Measurements from ENCODE around the gene GPRIN1.
"Not testable (repeated sequence)": the region's sequence is repeated elsewhere in the genome, so short reads cannot be mapped to it uniquely, and the experiment has no call there.

Gene GPRIN1

GRCh38 chr5:176595386-176595943 lies 14.5 kb downstream of the GPRIN1 start:
- no peak for FAIRE-seq
- DNase-seq (ENCODE audit: insufficient read length, low spot score) = no peak
- TF ChIP-seq TAF1 (IDR thresholded peaks at IDR 0.05; ENCODE audit: low read depth, low read length) (no peak), POU2F2 (IDR thresholded peaks at IDR 0.05; ENCODE audit: low read depth, low read length) (no peak), SPI1 (IDR thresholded peaks at IDR 0.05; ENCODE audit: low read depth, low read length) (no peak), POLR2AphosphoS5 (IDR thresholded peaks at IDR 0.05; ENCODE audit: low read depth, low read length) (no peak), PAX5 (IDR thresholded peaks at IDR 0.05; ENCODE audit: insufficient read depth, low read length, severe bottlenecking) (no peak), POLR2A (IDR thresholded peaks at IDR 0.05; ENCODE audit: low read depth, low read length) (no peak)

DNA sequence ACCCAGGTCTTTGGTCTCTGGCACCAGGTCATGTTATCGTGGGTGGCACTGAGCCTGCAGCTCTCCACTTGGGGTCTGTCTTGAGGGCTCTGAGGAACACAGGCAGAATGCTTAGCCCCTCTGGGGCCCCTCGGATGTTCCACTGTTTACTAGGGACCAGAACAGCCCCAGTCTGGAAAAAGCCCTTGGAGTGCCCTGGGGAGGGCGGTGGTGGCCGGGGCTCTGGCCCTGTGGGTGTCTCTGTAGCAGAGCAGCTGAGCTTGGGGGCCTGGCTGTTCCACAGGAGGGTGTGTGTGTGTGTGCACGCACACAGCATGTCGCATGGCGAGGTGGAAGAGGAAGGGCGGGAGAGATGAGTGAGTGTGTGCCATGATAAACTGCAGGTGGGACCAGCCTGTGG lies 15.4 kb downstream of the GPRIN1 start:
- no peak for FAIRE-seq
- DNase-seq (ENCODE audit: insufficient read length, low spot score) = no peak
- TF ChIP-seq PAX5 (IDR thresholded peaks at IDR 0.05; ENCODE audit: insufficient read depth, low read length, severe bottlenecking) (no peak), POU2F2 (IDR thresholded peaks at IDR 0.05; ENCODE audit: low read depth, low read length) (no peak), SPI1 (IDR thresholded peaks at IDR 0.05; ENCODE audit: low read depth, low read length) (no peak), TAF1 (IDR thresholded peaks at IDR 0.05; ENCODE audit: low read depth, low read length) (no peak), POLR2A (IDR thresholded peaks at IDR 0.05; ENCODE audit: low read depth, low read length) (no peak), POLR2AphosphoS5 (IDR thresholded peaks at IDR 0.05; ENCODE audit: low read depth, low read length) (no peak)

- no peak for TF ChIP-seq POLR2A (IDR thresholded peaks at IDR 0.05; ENCODE audit: low read depth, low read length)
- no peak for TF ChIP-seq POU2F2 (IDR thresholded peaks at IDR 0.05; ENCODE audit: low read depth, low read length)
- no peak for TF ChIP-seq POLR2AphosphoS5 (IDR thresholded peaks at IDR 0.05; ENCODE audit: low read depth, low read length)
- TF ChIP-seq SPI1 (IDR thresholded peaks at IDR 0.05; ENCODE audit: low read depth, low read length) = no peak
- no peak for TF ChIP-seq TAF1 (IDR thresholded peaks at IDR 0.05; ENCODE audit: low read depth, low read length)
- TF ChIP-seq PAX5 (IDR thresholded peaks at IDR 0.05; ENCODE audit: insufficient read depth, low read length, severe bottlenecking) = no peak
- FAIRE-seq (no peak), DNase-seq (ENCODE audit: insufficient read length, low spot score) (no peak)
These were observed 16.6 kb downstream of the GPRIN1 start for GRCh38 chr5:176593273-176593869.

- peak; percentile 13 for FAIRE-seq
- no peak for DNase-seq (ENCODE audit: insufficient read length, low spot score)
- TF ChIP-seq TAF1 (IDR thresholded peaks at IDR 0.05; ENCODE audit: low read depth, low read length) = no peak
- TF ChIP-seq POU2F2 (IDR thresholded peaks at IDR 0.05; ENCODE audit: low read depth, low read length) = no peak
- no peak for TF ChIP-seq PAX5 (IDR thresholded peaks at IDR 0.05; ENCODE audit: insufficient read depth, low read length, severe bottlenecking)
- TF ChIP-seq POLR2AphosphoS5 (IDR thresholded peaks at IDR 0.05; ENCODE audit: low read depth, low read length) = no peak
- TF ChIP-seq POLR2A (IDR thresholded peaks at IDR 0.05; ENCODE audit: low read depth, low read length) = no peak
- no peak for TF ChIP-seq SPI1 (IDR thresholded peaks at IDR 0.05; ENCODE audit: low read depth, low read length)
These were observed 17.4 kb downstream of the GPRIN1 start for GRCh38 chr5:176592573-176592972.

- DNase-seq (ENCODE audit: insufficient read length, low spot score) = not testable (repeated sequence)
- peak; percentile 98 for FAIRE-seq
These were observed 18.3 kb downstream of the GPRIN1 start for GRCh38 chr5:176591667-176592066.

DNA sequence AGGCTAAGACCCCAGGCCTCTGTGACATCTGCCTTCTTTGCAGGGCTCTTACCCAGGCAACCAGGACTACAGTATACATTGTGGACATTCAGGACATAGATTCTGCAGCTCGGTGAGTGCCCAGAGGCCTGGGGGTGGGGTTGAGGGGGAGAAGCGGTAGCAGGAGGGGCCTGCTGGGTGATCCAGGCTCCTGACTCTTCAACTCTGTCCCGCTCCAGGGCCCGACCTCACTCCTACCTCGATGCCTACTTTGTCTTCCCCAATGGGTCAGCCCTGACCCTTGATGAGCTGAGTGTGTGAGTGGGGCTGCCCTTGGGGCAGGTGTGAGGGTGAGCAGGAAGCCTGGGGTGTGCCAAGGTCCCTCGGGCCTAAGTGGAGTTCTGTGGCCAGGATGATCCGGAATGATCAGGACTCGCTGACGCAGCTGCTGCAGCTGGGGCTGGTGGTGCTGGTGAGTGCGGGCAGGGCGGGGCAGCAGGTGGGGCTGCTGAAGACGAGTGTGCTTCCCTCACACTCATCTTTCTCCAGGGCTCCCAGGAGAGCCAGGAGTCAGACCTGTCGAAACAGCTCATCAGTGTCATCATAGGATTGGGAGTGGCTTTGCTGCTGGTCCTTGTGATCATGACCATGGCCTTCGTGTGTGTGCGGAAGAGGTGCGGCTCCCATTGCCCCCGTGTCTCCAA lies 19.8 kb downstream of the GPRIN1 start:
- TF ChIP-seq POLR2AphosphoS5 (IDR thresholded peaks at IDR 0.05; ENCODE audit: low read depth, low read length) = no peak
- no peak for TF ChIP-seq PAX5 (IDR thresholded peaks at IDR 0.05; ENCODE audit: insufficient read depth, low read length, severe bottlenecking)
- TF ChIP-seq POLR2A (IDR thresholded peaks at IDR 0.05; ENCODE audit: low read depth, low read length) = no peak
- no peak for TF ChIP-seq POU2F2 (IDR thresholded peaks at IDR 0.05; ENCODE audit: low read depth, low read length)
- TF ChIP-seq SPI1 (IDR thresholded peaks at IDR 0.05; ENCODE audit: low read depth, low read length) = no peak
- TF ChIP-seq TAF1 (IDR thresholded peaks at IDR 0.05; ENCODE audit: low read depth, low read length) = no peak
- DNase-seq (ENCODE audit: insufficient read length, low spot score) (no peak), FAIRE-seq (no peak)

DNA sequence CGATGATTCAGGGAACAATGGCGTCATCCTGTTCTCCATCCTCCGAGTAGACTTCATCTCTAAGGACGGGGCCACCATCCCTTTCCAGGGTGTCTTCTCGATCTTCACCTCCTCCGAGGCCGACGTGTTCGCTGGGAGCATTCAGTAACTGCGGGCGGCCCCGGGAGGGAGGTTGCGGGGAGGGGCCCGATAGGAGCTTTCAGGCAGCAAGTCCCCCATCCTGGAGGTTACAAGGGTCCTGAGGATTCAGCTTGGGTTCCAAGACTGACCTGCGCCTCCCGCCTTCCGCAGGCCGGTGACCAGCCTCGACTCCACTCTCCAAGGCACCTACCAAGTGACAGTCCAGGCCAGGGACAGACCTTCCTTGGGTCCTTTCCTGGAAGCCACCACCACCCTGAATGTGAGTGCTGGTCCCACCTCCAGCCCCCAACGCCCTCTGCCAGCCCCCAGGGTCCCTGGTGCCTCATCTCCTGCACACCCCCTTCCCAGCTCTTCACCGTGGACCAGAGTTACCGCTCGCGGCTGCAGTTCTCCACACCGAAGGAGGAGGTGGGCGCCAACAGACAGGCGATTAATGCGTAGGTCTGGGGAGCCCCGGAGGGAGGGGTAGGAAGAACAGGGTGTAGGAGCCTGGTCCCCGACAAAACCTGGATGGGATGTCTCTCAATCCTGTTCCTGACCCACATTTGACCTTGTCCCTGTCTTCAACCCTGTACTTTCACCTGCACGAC lies 20.8 kb downstream of the GPRIN1 start:
- no peak for DNase-seq (ENCODE audit: insufficient read length, low spot score)
- FAIRE-seq = no peak
- TF ChIP-seq POU2F2 (IDR thresholded peaks at IDR 0.05; ENCODE audit: low read depth, low read length) = no peak
- TF ChIP-seq SPI1 (IDR thresholded peaks at IDR 0.05; ENCODE audit: low read depth, low read length) = no peak
- no peak for TF ChIP-seq POLR2AphosphoS5 (IDR thresholded peaks at IDR 0.05; ENCODE audit: low read depth, low read length)
- TF ChIP-seq POLR2A (IDR thresholded peaks at IDR 0.05; ENCODE audit: low read depth, low read length) = no peak
- TF ChIP-seq PAX5 (IDR thresholded peaks at IDR 0.05; ENCODE audit: insufficient read depth, low read length, severe bottlenecking) = no peak
- TF ChIP-seq TAF1 (IDR thresholded peaks at IDR 0.05; ENCODE audit: low read depth, low read length) = no peak

DNA sequence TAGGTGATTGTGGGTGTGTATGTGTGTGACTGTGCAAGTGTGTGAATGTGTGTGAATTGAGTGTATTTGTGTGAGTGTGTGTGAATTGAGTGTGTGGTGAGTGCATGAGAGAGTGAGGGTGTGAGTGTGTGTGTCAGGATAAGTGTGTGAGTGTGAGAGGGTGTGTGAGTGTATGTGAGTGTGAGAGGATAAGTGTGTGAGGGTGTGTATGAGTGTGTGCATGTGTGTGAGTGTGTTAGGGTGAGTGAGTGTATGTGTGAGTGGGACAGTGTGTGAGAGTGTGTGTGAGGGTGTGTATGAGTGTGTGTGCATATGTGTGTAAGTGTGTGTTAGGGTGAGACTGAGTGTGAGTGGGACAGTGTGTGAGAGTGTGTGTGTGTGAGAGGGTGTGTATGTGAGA lies 21.7 kb downstream of the GPRIN1 start:
- DNase-seq (ENCODE audit: insufficient read length, low spot score) (no peak), FAIRE-seq (no peak)
- TF ChIP-seq POLR2AphosphoS5 (IDR thresholded peaks at IDR 0.05; ENCODE audit: low read depth, low read length) = no peak
- no peak for TF ChIP-seq POLR2A (IDR thresholded peaks at IDR 0.05; ENCODE audit: low read depth, low read length)
- TF ChIP-seq TAF1 (IDR thresholded peaks at IDR 0.05; ENCODE audit: low read depth, low read length) = no peak
- no peak for TF ChIP-seq SPI1 (IDR thresholded peaks at IDR 0.05; ENCODE audit: low read depth, low read length)
- no peak for TF ChIP-seq POU2F2 (IDR thresholded peaks at IDR 0.05; ENCODE audit: low read depth, low read length)
- no peak for TF ChIP-seq PAX5 (IDR thresholded peaks at IDR 0.05; ENCODE audit: insufficient read depth, low read length, severe bottlenecking)

GRCh38 chr5:176587398-176587797 lies 22.6 kb downstream of the GPRIN1 start:
- DNase-seq (ENCODE audit: insufficient read length, low spot score) = no peak
- TF ChIP-seq PAX5 (IDR thresholded peaks at IDR 0.05; ENCODE audit: insufficient read depth, low read length, severe bottlenecking) (no peak), TAF1 (IDR thresholded peaks at IDR 0.05; ENCODE audit: low read depth, low read length) (no peak), POLR2AphosphoS5 (IDR thresholded peaks at IDR 0.05; ENCODE audit: low read depth, low read length) (no peak), POU2F2 (IDR thresholded peaks at IDR 0.05; ENCODE audit: low read depth, low read length) (no peak)
- no peak for FAIRE-seq
